ENCODE measurements around the gene GRID2. TPM values are rescaled to one million over a fixed set of nuclear protein-coding genes. Genes with fewer than 3 reads are reported as not detected.

GRID2 gene
- total and polyA plus RNA-seq, 8 donors, result 0.39 TPM; not detected in 7

- Histone ChIP-seq H3K27ac (no peak overlapping the region), H3K36me3 (no peaks in the 10 kb centered on the region), H3K27me3 (no peaks in the 10 kb centered on the region), H3K9me3 (no peaks in the 10 kb centered on the region), H3K4me3 (no peak overlapping the region), H3K4me1 (no peaks in the 10 kb centered on the region)
- DNase-seq (no peak), FAIRE-seq (no peak), ATAC-seq (no peak)
- intact Hi-C loops (cut with DNase I), result no loop called here
- TF ChIP-seq CTCF (IDR thresholded peaks at IDR 0.05), result no peak
- 37 to 57% methylated on average over 4 of the region's 4 CpGs for WGBS, 2 donors
These were observed 1065.2 kb downstream of the GRID2 start for GRCh38 chr4:93368968-93369367.

- no peaks in the 10 kb centered on the region for H3K4me1 ChIP-seq
- H3K36me3 ChIP-seq, result no peaks in the 10 kb centered on the region
- no peak for DNase-seq
- TF ChIP-seq CTCF (IDR thresholded peaks at IDR 0.05), result no peak
- 65 to 88% methylated on average over 6 of the region's 6 CpGs for WGBS, 2 donors
- no peaks in the 10 kb centered on the region for H3K27me3 ChIP-seq
- no peak for FAIRE-seq
- H3K27ac ChIP-seq, result no peak overlapping the region
- no peak for ATAC-seq
- H3K4me3 ChIP-seq, result no peak overlapping the region
- H3K9me3 ChIP-seq, result no peaks in the 10 kb centered on the region
- intact Hi-C loops (cut with DNase I), result no loop called here
These were observed 1066.5 kb downstream of the GRID2 start for GRCh38 chr4:93370256-93370655.

GRCh38 chr4:93373893-93374860 lies 1070.4 kb downstream of the GRID2 start:
- Histone ChIP-seq H3K4me3 (no peak overlapping the region), H3K27me3 (no peaks in the 10 kb centered on the region), H3K4me1 (no peaks in the 10 kb centered on the region), H3K27ac (no peak overlapping the region), H3K36me3 (no peaks in the 10 kb centered on the region), H3K9me3 (no peaks in the 10 kb centered on the region)
- 65 to 79% methylated on average over 4 of the region's 4 CpGs for WGBS, 2 donors
- intact Hi-C loops (cut with DNase I), result no loop called here
- no peak for ATAC-seq
- FAIRE-seq, result no peak
- no peak for TF ChIP-seq CTCF (IDR thresholded peaks at IDR 0.05)
- no peak for DNase-seq

GRCh38 chr4:93384241-93384640 lies 1080.5 kb downstream of the GRID2 start:
- DNase-seq (no peak), ATAC-seq (no peak), FAIRE-seq (no peak)
- no peak for TF ChIP-seq CTCF (IDR thresholded peaks at IDR 0.05)
- intact Hi-C loops (cut with DNase I), result no loop called here
- Histone ChIP-seq H3K9me3 (no peaks in the 10 kb centered on the region), H3K36me3 (no peaks in the 10 kb centered on the region), H3K4me1 (no peaks in the 10 kb centered on the region), H3K27me3 (no peaks in the 10 kb centered on the region), H3K27ac (no peak overlapping the region), H3K4me3 (no peak overlapping the region)
- WGBS, 2 donors, result 71 to 77% methylated on average over 2 of the region's 2 CpGs

GRCh38 chr4:93384887-93385286 lies 1081.1 kb downstream of the GRID2 start:
- WGBS, 2 donors, result 29 to 54% methylated on average over 2 of the region's 2 CpGs
- FAIRE-seq (no peak), DNase-seq (no peak), ATAC-seq (no peak)
- Histone ChIP-seq H3K9me3 (no peaks in the 10 kb centered on the region), H3K36me3 (no peaks in the 10 kb centered on the region), H3K4me1 (no peaks in the 10 kb centered on the region), H3K4me3 (no peak overlapping the region), H3K27ac (no peak overlapping the region), H3K27me3 (no peaks in the 10 kb centered on the region)
- TF ChIP-seq CTCF (IDR thresholded peaks at IDR 0.05), result no peak
- intact Hi-C loops (cut with DNase I), result no loop called here
